Immature natural killer cell (primary cell): ENCODE measurements around the gene FBXL20. TPM values are rescaled to one million over a fixed set of nuclear protein-coding genes. Genes with fewer than 3 reads are reported as not detected.
"Not testable (repeated sequence)": the region's sequence is repeated elsewhere in the genome, so short reads cannot be mapped to it uniquely, and the experiment has no call there.

Experiments used
- DNase-seq, 3 donors: peaks; one replicate each; pipeline ENCODE4 v3.0.0; 2022; ENCODE audit warnings: mixed read lengths in 1 of 3
- H3K27ac Mint-ChIP-seq, 6 donors: one replicate each; pipeline ENCODE4 v1.8.0; 2020; ENCODE audit warnings: mixed read lengths in 6 of 6, mild to moderate bottlenecking in 5 of 6, inconsistent platforms in 4 of 6, moderate library complexity in 3 of 6
- H3K27me3 Mint-ChIP-seq, 3 donors: one replicate each; pipeline ENCODE4 v1.8.0; 2020 to 2021; ENCODE audit warnings: low read depth in 3 of 3, mild to moderate bottlenecking in 3 of 3, mixed read lengths in 3 of 3, moderate library complexity in 3 of 3, inconsistent platforms in 1 of 3
- H3K36me3 Mint-ChIP-seq, 3 donors: one replicate each; pipeline ENCODE4 v1.8.0; 2020; ENCODE audit warnings: mixed read lengths in 3 of 3, inconsistent platforms in 2 of 3, mild to moderate bottlenecking in 2 of 3
- H3K4me1 Mint-ChIP-seq, 2 donors: one replicate each; pipeline ENCODE4 v1.8.0; 2020; ENCODE audit warnings: inconsistent platforms in 2 of 2, mild to moderate bottlenecking in 2 of 2, mixed read lengths in 2 of 2, moderate library complexity in 1 of 2
- H3K4me3 Mint-ChIP-seq, 5 donors: one replicate each; pipeline ENCODE4 v1.8.0; 2020; ENCODE audit warnings: mild to moderate bottlenecking in 5 of 5, mixed read lengths in 5 of 5, inconsistent platforms in 3 of 5, moderate library complexity in 3 of 5
- H3K9me3 Mint-ChIP-seq, 6 donors: one replicate each; pipeline ENCODE4 v1.8.0; 2020; ENCODE audit warnings: mild to moderate bottlenecking in 6 of 6, mixed read lengths in 6 of 6, inconsistent platforms in 4 of 6, moderate library complexity in 3 of 6
- polyA plus RNA-seq, 3 donors: library from polyadenylated mRNA; unstranded; fragments of 300-500 nt; fragmentation: Illumina TruSeq; gene quantifications; one replicate each; pipeline ENCODE4 v1.2.3, GENCODE V29; 2021

Gene FBXL20
- polyA plus RNA-seq, 3 donors from 2014 or later, result 0.55 to 4.9 (median 2.4) TPM

DNA sequence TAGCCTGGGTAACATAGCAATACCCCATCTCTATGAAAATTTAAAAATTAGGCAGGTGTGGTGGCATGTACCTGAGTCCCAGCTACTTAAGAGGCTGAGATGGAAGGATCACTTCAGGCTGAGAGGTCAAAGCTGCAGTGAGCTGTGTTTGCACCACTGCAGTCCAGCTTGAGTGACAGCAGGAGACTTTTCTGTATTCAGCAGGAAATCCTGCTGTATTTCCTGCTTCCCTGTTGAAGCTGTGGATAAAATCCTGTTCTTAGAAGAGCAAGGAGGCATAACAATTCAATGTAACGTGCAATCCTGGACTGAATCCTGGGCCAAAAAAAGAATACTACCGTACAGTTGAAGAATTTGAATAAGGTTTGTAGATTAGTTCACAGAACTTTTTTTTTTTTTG is 62.2 kb downstream of the FBXL20 start:
- Mint-ChIP-seq H3K36me3 (peaks cover 0 to 8% (median 4%) of the 10 kb centered on the region in 3 donors), H3K9me3 (no peaks in the 10 kb centered on the region), H3K4me3 (no peak overlapping the region), H3K4me1 (peaks cover 3 to 6% of the 10 kb centered on the region in 2 donors), H3K27me3 (no peaks in the 10 kb centered on the region), H3K27ac (no peak overlapping the region)
- DNase-seq, result no peak

DNA sequence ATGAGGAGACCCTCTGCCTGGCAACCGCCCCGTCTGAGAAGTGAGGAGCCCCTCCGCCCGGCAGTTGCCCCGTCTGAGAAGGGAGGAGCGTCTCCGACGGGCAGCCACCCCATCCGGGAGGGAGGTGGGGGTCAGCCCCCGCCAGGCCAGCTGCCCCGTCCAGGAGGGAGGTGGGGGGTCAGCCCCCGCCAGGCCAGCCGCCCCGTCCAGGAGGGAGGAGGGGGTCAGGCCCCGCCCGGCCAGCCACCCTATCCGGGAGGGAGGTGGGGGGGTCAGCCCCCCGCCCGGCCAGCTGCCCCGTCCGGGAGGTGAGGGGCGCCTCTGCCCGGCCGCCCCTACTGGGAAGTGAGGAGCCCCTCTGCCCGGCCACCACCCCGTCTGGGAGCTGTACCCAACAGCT is 63.8 kb downstream of the FBXL20 start:
- H3K27ac Mint-ChIP-seq, H3K4me1 Mint-ChIP-seq, H3K27me3 Mint-ChIP-seq, H3K36me3 Mint-ChIP-seq, DNase-seq, H3K4me3 Mint-ChIP-seq, H3K9me3 Mint-ChIP-seq: not testable (repeated sequence)

DNA sequence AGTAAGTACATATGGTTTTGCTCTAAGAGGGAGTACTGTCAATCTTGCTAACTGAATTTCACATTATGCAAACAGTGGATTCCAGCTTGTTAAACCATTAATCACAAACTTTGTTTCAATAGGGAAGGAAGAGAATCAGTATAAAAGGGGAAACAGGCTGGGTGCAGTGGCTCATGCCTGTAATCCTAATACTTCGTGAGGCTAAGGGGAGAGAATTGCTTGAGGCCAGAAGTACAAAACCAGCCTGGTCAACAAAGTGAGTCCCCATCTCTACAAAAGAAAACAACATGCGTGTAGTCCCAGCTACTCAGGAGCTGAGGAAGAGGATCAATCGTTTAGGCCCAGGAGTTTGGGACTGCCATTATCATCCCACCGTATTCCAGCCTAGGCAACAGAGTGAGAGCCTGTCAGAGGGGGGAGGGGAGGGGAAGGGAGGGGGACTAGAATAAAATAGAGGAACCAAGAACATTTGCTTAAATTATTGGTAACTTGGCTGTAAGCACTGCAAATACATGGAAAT is 65.7 kb downstream of the FBXL20 start:
- Mint-ChIP-seq H3K36me3 (peaks cover 0 to 8% (median 4%) of the 10 kb centered on the region in 3 donors), H3K4me1 (peaks cover 3 to 6% of the 10 kb centered on the region in 2 donors), H3K27ac (peak overlapping the region in 1 of 6 donors; percentile 54), H3K9me3 (no peaks in the 10 kb centered on the region), H3K4me3 (no peak overlapping the region), H3K27me3 (no peaks in the 10 kb centered on the region)
- no peak for DNase-seq

DNA sequence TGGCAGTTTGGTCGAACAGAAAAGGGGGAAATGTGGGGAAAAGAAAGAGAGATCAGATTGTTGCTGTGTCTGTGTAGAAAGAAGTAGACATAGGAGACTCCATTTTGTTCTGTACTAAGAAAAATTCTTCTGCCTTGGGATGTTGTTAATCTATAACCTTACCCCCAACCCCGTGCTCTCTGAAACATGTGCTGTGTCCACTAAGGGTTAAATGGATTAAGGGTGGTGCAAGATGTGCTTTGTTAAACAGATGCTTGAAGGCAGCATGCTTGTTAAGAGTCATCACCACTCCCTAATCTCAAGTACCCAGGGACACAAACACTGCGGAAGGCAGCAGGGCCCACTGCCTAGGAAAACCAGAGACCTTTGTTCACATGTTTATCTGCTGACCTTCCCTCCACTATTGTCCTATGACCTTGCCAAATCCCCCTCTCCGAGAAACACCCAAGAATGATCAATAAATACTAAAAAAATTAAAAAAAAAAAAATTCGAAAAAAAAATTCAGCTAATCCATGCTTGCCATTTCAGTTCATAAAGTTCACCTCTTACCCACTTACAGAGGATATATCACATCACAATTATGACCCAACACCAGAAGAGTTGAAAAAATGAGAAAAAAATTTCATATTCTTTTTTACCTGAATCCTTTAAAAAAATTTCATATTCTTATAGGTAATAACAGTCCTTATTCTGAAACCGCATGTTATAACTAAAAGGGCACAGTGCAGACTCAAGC is 67.2 kb downstream of the FBXL20 start:
- not testable (repeated sequence) for H3K9me3 Mint-ChIP-seq, H3K27ac Mint-ChIP-seq, H3K4me3 Mint-ChIP-seq, H3K4me1 Mint-ChIP-seq, H3K27me3 Mint-ChIP-seq, H3K36me3 Mint-ChIP-seq, DNase-seq

DNA sequence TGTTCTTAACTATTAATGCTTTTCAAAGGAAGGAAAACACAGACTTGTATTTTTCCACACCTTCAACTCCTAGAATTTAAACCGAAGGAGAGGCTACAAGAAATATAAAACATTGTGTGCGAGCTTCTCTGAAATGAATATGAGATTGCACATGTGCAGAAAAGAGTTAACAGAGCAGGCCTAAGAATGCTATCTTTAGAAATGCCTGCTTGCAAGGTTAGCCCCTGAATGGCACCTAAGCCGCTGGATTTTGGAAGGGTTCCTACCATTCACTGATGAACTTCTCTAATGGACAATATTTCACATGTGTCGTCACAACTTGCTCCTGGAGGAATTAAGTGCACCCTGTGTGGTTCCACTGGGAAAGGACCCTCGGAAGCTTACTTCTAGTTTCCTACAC is 69.3 kb downstream of the FBXL20 start:
- DNase-seq, result no peak
- Mint-ChIP-seq H3K27ac (no peak overlapping the region), H3K4me3 (no peak overlapping the region), H3K4me1 (peaks cover 3 to 6% of the 10 kb centered on the region in 2 donors), H3K9me3 (no peaks in the 10 kb centered on the region), H3K36me3 (peaks cover 0 to 4% (median 4%) of the 10 kb centered on the region in 3 donors), H3K27me3 (no peaks in the 10 kb centered on the region)

DNA sequence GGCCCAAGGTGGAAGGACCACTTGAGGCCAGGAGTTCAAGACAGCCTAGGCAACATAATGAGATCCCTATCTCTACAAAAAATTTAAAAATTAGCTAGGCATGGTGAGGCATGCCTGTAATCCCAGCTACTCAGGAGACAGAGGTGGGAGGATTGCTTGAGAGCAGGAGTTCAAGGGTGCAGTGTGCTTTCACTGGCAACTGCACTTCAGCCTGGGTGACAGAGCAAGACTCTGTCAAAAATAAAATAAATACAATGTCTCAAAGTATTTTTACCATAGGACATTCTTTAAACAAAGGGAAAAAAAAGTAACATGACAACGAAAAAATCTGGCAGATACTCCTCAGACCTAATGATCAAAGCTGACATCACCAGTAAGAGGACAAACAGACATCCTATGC is 72.6 kb downstream of the FBXL20 start:
- Mint-ChIP-seq H3K9me3 (no peaks in the 10 kb centered on the region), H3K36me3 (no peaks in the 10 kb centered on the region)

DNA sequence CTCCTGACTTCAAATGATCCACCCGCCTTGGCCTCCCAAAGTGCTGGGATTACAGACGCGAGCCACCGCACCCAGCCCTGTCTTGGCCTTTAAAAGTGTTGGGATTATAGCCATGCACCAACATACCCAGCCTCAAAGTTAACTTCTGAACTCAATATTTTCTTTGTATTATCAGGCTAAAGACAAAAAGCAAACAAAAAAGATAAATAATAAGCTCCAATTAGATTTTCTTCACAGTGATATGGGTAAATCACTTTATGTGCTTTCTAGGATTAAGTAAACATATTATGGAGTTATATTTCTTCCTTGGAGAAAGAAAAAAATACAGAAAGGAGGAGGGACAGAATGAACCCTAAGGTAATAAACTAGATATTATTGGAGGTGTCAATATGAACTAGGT is 74.3 kb downstream of the FBXL20 start:
- Mint-ChIP-seq H3K4me1 (peaks cover 5 to 7% of the 10 kb centered on the region in 2 donors), H3K4me3 (no peak overlapping the region), H3K27ac (no peak overlapping the region), H3K27me3 (no peaks in the 10 kb centered on the region), H3K36me3 (no peaks in the 10 kb centered on the region), H3K9me3 (no peaks in the 10 kb centered on the region)
- no peak for DNase-seq

More for the DNA sequence above, 72.6 kb downstream of the FBXL20 start:
- H3K4me1 Mint-ChIP-seq, result no peaks in the 10 kb centered on the region
- H3K4me3 Mint-ChIP-seq, result no peak overlapping the region
- no peaks in the 10 kb centered on the region for H3K27me3 Mint-ChIP-seq
- H3K27ac Mint-ChIP-seq, result no peak overlapping the region
- DNase-seq, result no peak

DNA sequence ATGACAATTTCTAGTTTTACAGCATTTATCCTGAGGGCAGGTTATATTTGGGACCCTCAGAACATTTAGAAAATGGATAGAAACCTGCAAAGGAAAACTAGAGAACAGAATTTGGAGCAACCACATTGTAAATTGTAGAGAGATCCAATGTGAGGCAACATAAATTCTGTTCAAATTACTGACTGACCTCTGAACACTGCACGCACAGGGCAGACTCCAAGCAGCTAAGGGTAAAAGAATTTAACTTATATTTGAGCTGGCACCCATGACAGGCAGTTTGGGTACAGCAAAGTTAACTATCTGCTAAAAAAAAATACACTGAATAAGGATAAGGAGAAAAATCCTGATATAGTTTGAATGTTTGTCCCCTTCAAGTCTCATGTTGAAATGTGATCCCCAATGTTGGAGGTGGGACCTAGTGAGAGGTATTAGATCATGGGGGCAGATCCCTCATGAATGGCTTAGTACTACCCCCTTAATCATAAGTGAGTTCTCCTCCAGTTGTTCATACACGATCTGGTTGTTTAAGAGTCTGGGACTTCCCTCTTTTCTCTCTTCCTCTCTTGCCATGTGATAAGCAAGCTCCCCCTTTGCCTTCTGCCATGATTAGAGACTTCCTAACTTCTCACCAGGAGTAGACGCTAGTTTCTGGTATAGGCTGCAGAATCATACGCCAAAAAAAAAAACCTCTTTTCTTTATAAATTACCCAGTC is 75.7 kb downstream of the FBXL20 start:
- Mint-ChIP-seq H3K9me3 (no peaks in the 10 kb centered on the region), H3K36me3 (no peaks in the 10 kb centered on the region), H3K27me3 (no peaks in the 10 kb centered on the region), H3K27ac (peak overlapping the region in 1 of 6 donors; percentile 75), H3K4me3 (no peak overlapping the region), H3K4me1 (peaks cover 6 to 7% of the 10 kb centered on the region in 2 donors)
- DNase-seq, result no peak

DNA sequence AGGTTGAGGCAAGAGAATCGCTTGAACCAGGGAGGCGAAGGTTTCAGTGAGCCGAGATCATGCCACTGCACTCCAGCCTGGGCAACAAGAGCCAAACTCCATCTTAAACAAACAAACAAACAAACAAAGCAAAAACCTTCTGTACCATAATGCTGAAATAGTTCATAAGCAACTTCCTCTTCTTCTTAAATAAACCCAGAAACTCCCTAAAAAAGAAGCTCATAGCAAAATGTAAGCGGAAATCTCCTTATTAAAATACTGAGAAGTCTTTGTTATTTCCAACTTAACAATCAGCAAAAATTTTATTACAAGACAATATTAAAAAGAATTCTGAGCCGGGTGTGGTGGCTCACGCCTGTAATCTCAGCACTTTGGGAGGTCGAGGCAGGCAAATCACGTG is 82.8 kb downstream of the FBXL20 start:
- H3K4me1 Mint-ChIP-seq, result peaks cover 6 to 13% of the 10 kb centered on the region in 2 donors
- no peaks in the 10 kb centered on the region for H3K27me3 Mint-ChIP-seq
- no peak overlapping the region for H3K27ac Mint-ChIP-seq
- H3K9me3 Mint-ChIP-seq, result no peaks in the 10 kb centered on the region
- no peaks in the 10 kb centered on the region for H3K36me3 Mint-ChIP-seq
- DNase-seq, result no peak
- no peak overlapping the region for H3K4me3 Mint-ChIP-seq

DNA sequence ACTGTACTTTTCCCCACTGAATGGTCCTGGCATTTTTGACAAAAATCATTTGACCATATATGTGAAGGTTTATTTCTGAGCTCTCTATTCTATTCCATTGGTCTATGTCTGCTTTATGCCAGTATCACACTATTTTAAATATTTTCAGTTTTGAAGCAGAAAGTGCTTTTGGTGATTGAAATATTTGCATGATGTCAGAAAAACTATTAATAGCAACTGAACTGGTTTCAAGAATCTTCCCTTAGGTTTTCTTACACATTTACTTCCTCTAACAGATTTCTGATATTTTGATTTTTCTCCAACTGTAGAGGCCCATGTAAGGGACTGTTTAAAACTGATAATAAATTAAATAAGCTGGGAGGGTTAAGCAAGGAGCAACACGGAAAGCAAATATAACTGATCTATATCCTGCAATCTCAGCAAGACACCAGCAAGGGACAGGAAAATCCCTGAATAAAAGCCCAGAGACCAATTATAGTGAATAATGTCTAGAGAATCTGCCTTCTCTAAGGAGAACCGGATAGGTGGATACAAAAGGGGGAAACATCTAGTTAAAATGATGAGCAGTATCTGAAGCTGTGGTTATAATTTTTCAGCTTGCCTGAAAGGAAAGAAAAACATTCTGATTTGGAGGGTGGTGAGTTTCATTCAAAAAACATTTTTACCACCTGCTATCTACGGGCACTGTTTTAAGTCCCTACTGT is 94.8 kb downstream of the FBXL20 start:
- H3K9me3 Mint-ChIP-seq, result no peaks in the 10 kb centered on the region
- DNase-seq, result no peak
- no peak overlapping the region for H3K4me3 Mint-ChIP-seq
- no peak overlapping the region for H3K27ac Mint-ChIP-seq
- H3K4me1 Mint-ChIP-seq, result no peaks in the 10 kb centered on the region
- no peaks in the 10 kb centered on the region for H3K27me3 Mint-ChIP-seq
- H3K36me3 Mint-ChIP-seq, result no peaks in the 10 kb centered on the region

DNA sequence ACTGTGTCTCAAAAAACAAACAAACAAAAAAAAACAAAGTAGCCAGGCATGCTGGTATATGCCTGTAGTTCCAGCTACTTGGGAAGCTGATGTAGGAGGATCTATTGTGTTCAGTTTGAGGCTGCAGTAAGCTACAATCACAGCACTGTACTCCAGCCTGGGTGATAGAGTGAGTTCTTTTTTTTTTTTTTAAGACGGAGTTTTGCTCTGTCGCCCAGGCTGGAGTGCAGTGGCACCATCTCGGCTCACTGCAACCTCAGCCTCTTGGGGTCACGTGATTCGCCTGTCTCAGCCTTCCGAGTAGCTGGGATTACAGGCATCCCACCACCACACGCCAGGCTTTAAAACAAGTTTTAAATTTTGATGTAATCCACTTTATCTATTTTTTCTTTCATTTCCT is 95.4 kb downstream of the FBXL20 start:
- no peaks in the 10 kb centered on the region for H3K9me3 Mint-ChIP-seq
- no peaks in the 10 kb centered on the region for H3K4me1 Mint-ChIP-seq
- no peak overlapping the region for H3K27ac Mint-ChIP-seq
- peaks cover under 1 to 2% (median under 1%) of the 10 kb centered on the region in 3 donors for H3K36me3 Mint-ChIP-seq
- no peaks in the 10 kb centered on the region for H3K27me3 Mint-ChIP-seq
- DNase-seq, result no peak
- H3K4me3 Mint-ChIP-seq, result no peak overlapping the region

DNA sequence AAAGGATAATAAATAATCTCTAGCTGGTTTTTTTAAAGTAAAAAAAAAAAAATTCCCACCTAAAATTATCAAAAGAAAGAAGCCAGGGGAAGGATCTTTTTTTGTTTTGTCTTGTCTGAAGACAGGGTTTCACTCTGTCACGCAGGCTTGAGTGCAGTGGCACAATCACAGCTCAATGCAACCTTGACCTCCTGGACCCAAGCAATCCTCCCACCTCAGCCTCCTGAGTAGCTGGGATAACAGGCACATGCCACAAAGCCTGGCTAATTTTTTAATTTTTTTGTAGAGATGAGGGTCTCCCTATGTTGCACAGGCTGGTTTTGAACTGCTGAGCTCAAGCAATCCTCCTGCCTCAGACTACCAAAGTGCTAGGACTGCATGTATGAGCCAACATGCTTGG is 97.2 kb downstream of the FBXL20 start:
- Mint-ChIP-seq H3K4me1 (no peaks in the 10 kb centered on the region), H3K27ac (no peak overlapping the region), H3K4me3 (no peak overlapping the region), H3K27me3 (no peaks in the 10 kb centered on the region), H3K9me3 (no peaks in the 10 kb centered on the region), H3K36me3 (peaks cover 9 to 12% (median 9%) of the 10 kb centered on the region in 3 donors)
- DNase-seq, result no peak

DNA sequence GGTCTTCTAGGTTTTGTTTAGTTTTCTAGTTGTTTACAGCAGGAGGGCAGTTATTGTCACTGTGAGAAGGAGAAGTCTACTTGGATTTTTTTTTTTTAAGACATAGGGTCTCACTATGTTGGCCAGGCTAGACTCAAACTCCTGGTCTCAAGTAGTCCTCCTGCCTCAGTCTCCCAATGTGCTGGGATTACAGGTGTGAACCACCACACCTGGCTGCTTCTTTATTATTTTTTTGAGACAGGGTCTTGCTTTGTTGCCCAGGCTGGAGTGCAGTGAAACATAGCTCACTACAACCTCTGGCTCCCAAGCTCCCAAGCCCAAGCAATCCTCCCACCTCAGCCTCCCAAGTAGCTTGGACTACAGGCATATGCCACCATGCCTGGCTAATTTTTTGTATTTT is 107.4 kb downstream of the FBXL20 start:
- Mint-ChIP-seq H3K4me1 (no peaks in the 10 kb centered on the region), H3K4me3 (no peak overlapping the region), H3K9me3 (no peaks in the 10 kb centered on the region), H3K27ac (no peak overlapping the region), H3K27me3 (peaks cover 0 to 2% (median 0%) of the 10 kb centered on the region in 3 donors), H3K36me3 (peaks cover 9 to 25% (median 19%) of the 10 kb centered on the region in 3 donors)
- no peak for DNase-seq

DNA sequence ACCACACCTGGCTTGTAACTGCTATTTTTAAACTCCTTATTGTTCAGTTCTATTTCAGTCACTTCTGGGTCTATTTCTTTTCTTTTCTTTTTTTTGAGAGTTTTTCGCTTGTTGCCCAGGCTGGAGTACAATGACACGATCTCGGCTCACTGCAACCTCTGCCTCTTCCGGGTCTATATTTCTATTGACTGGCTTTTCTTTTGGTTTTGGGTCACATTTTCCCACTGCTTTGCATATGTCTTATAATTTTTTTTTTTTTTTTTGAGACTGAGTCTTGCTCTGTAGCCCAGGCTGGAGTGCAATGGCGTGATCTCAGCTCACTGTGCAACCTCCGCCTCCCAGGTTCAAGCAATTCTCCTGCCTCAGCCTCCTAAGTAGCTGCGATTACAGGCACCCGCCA is 108.9 kb downstream of the FBXL20 start:
- not testable (repeated sequence) for H3K4me1 Mint-ChIP-seq, H3K27ac Mint-ChIP-seq, H3K27me3 Mint-ChIP-seq, DNase-seq, H3K4me3 Mint-ChIP-seq, H3K9me3 Mint-ChIP-seq
- peaks cover 4 to 21% (median 15%) of the 10 kb centered on the region in 3 donors for H3K36me3 Mint-ChIP-seq
